ENCODE data around the gene CHCT1.
"Not testable (repeated sequence)": the region's sequence is repeated elsewhere in the genome, so short reads cannot be mapped to it uniquely, and the experiment has no call there.

Gene CHCT1

DNA sequence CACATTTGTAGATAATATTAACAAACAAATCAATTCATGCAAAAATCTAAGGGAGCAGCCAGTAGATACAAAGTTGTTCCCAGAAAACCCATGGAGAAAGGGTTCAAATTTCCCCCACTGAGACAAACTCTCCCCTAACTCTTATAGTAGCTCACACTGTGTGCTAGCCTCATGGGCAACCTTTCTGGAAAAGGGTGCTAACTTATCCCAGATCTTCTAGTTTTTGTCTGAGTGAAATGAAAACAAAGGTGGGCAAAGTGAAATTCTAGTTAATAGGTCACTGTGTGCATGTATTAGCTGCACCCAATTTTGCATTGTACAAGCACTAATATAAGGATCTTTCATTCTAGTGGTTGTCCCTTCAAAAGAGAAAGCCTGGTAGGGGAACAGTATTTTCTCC lies 20.5 kb upstream of the CHCT1 start:
- DNase-seq: no peak

DNA sequence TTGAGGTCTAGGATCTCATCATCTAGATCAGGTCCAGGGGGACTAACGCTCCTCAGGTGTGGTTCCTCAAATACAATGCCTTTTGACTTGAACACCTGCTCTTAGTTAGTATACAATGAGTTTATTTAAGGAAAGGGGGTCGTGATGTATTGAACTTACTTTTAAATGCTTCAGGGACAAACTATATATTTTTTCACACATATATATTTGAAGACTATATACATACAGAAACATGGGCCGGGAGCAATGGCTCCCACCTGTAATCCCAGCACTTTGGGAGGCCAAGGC lies 18.8 kb upstream of the CHCT1 start:
- DNase-seq: no peak

GRCh38 chr17:60403962-60404361 lies 18.3 kb upstream of the CHCT1 start:
- DNase-seq: no peak

DNA sequence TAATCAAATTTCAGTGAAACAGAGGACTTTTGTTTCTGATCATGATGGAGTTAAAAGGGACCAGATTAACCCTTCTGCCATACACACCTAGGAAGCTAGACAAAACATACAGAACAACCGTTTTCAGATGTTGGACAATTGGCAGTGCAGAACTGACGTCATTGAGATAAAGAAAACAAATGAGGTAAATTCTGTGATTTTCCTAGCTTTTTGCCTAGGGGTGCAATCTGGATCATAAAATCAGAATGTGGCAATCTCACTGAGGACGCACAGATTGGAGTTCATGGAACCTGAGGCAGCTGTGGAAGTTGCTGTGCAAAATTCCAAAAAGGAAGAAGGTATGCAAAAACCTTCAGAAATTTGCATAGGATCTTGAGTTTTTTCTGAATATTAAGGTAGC lies 15.4 kb upstream of the CHCT1 start:
- DNase-seq: no peak

- DNase-seq: no peak
These were observed 12.3 kb upstream of the CHCT1 start for GRCh38 chr17:60410001-60410400.

- DNase-seq: no peak
These were observed 9.6 kb upstream of the CHCT1 start for GRCh38 chr17:60412701-60413100.

DNA sequence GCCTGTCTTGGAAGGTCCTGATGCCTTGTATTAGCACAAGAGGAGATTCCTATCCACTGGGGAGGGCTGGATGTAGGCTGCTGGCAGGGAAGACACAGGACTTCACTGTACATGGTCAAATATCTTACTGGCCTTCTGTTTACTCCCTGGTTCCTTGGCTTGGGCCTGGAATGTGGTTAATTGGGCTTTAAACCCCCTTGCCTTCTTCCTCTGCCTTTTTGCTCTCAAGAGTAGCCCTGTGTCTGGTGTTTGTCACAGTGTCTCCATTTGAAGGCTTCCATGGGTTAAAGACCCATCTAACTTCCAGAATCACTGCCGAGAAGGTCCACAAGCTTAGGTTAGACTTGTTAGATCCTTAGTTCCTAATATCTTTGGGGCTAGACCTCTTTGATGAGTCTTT lies 7.1 kb upstream of the CHCT1 start:
- no peak for DNase-seq

DNA sequence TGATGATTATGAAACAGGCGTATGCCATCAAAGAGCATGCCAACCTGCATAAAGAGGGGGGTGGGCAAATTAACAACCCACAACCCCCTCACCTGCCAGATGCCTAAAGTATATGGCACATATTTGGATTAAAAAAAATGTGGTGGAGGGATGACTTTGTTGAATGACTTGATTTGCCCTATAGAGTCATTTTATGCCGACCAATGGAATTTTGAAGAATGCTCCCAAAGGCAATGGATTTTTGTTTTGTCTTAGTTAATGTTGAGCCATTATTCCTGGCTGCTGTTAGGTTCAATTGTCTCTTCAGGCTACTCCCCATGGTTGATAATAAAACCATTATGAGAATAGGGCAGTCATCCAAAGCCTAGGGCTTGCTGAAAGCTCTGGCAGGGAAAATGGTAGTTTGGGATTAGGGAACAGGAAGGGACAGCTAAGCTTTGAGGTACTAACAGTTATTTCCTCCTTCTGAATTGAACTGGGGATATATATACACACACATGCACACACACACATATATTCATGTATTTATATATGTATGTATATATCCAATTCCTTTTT lies 5.8 kb upstream of the CHCT1 start:
- peak in 1 of 2 experiments; percentile 43 for DNase-seq

GRCh38 chr17:60419003-60419402 lies 3.3 kb upstream of the CHCT1 start:
- DNase-seq: not testable (repeated sequence)

DNA sequence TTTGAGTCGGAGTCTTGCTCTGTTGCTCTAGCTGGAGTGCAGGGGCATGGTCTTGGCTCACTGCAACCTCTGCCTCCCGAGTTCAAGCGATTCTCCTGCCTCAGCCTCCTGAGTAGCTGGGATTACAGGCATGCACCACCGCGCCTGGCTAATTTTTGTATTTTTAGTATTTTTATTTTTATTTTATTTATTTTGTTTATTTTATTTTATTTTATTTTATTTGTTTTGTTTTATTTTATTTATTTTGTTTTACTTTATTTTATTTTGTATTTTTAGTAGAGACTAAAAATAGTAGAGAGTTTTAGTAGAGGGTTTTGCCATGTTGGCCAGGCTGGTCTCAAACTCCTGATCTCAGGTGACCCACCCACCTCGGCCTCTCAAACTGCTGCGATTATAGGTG lies 2.4 kb upstream of the CHCT1 start:
- not testable (repeated sequence) for DNase-seq

- DNase-seq: no peak
These were observed 772 bp upstream of the CHCT1 start for GRCh38 chr17:60421273-60422161.

DNA sequence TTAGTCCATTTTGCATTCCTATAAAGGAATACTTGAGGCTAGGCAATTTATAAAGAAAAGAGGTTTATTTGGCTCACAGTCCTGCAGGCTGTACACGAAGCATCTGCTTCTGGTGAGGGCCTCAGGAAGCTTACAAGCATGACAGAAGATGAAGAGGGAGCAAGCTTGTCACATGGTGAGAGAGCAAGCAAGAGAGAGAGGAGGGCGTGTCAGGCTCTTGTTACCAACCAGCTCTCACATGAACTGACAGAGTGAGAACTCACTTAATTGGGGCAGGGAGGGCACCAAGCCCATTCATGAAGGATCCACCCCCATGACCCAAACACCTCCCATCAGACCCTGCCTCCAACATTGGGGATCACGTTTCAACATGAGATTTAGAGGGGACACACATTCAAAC lies 1.6 kb downstream of the CHCT1 start:
- no peak for DNase-seq

DNA sequence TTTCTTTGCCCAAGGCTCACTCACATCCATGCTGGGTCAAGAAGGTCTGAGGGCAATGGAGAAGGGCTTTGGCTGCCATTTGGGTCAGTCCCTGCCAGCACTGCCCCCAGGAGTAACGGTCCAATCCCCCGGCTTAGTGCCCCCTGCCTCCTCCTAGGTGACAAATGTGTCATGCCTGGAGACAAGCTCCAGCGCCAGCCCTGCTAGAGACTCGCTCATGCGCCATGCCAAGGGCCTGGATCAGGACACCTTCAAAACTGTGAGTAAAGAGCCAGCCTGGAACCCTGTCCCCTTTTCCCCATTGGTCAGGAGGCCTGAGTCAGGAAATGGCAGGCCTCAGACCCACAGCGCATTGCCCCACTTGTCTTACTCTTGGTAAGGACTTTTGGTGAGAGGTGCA lies 3.3 kb downstream of the CHCT1 start:
- no peak for DNase-seq

DNA sequence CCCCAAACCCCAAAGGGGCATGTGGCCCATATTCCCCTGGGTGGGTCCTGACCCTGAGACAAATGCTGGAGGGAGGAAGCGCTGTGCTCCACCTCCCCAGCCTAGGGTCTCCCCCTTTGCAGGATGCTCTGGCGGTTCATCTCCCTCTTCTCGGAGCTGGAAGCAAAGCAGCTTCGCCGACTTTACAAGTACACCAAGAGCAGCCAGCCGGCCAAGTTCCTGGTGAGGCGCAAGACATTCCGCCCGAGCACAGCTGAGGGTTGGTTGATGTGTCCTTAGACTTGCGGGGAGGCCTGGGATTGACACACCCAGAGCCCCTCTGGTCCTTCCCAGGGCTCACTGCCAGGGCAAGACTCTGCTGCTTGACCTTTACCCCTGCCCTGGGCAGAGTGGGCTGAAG lies 4.3 kb downstream of the CHCT1 start:
- DNase-seq: no peak

DNA sequence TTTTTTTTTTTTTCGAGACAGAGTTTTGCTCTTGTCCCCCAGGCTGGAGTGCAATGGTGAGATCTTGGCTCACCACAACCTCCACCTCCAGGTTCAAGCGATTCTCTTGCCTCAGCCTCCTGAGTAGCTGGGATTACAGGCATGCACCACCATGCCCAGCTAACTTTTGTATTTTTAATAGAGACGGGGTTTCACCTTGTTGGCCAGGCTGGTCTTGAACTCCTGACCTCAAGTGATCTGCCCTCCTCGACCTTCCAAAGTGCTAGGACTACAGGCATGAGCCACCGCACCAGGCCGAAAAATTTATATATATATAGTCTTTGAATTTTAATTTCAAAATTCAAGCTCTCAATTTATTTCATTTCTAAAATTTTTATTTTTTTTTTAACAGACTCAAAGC lies 6.2 kb downstream of the CHCT1 start:
- not testable (repeated sequence) for DNase-seq

- not testable (repeated sequence) for DNase-seq
These were observed 8.3 kb downstream of the CHCT1 start for GRCh38 chr17:60430561-60430960.

DNA sequence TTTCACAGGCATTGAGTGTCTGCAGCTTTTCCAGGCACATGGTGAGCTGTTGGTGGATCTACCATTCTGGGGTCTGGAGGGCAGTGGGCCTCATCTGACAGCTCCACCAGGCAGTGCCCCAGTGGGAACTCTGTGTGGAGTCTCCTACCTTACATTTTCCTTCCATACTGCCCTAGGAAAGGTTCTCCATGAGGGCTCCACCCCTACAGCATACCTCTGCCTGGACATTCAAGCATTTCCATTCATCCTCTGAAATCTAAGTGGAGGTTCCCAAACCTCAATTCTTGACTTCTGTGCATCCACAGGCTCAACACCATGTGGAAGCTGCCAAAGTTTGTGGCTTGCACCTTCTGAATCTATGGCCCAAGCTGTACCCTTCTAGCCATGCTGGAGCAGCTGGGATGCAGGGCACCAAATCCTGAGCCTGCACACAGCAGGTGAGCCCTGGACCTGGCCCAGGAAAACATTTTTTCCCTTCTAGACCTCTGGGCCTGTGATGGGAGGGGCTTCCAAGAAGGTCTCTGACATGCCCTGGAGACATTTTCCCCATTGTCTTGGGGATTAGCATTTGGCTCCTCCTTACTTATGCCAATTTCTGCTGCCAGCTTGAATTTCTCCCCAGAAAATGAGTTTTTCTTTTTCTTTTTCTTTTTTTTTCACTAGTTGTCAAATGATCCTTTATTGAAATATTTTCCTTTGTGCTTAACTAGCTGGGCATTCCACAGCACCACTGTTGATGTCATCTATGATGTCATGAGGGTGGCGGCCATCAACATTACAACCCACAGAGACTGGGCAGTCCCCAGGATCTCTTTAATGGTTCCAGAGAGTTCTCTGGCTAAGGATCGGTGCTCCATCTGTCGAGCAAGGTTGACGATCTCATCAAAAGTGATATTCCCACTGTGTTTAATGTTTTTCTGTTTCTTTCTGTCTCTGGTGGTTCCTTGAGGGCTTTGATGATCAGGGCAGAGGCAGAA lies 11.0 kb downstream of the CHCT1 start:
- DNase-seq: not testable (repeated sequence)

DNA sequence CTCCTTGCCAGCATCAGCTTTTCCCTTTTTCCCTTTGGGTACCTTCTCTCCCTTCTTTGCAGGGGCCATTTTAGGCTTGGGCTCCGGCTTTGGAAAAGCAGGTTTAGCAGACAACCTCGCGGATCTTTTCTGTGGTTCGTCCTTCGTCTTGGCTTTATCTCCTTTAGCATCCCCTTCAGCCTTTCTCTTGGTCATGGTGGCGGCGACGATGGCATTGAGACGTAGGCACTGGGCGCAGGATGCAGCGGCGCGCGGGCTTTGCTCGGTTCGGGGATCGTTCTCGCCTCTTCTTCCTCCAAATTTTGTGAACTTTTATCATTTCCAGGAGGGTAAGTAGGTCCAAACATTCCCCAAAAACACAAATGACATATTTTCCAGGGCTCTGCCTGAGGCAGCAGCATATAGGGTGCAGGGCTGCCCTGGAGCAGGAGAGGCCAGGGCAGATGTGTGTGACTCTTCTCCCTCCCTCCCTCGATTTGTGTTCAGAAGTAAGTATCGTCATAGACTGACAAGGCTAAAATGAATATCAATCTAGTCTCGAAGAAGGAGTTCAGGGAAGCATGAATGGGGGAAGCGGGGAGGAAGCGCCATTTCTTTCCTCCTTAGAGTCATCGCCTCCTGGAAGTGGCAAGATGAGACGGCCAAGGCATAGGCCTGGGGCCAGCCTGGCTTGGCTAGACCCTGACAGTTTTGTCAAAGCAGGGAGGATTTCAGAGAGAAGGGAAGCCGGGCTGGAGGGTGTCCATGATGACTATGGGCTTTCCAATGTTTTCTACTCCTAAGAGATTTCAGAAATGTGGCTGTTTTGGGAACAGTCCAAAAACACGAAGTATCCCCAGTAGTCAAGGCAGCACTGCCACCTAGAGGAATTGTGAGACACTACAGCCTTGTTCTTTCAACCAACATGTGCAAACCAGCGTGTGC lies 13.2 kb downstream of the CHCT1 start:
- peak; percentile 87 to 91 for DNase-seq

DNA sequence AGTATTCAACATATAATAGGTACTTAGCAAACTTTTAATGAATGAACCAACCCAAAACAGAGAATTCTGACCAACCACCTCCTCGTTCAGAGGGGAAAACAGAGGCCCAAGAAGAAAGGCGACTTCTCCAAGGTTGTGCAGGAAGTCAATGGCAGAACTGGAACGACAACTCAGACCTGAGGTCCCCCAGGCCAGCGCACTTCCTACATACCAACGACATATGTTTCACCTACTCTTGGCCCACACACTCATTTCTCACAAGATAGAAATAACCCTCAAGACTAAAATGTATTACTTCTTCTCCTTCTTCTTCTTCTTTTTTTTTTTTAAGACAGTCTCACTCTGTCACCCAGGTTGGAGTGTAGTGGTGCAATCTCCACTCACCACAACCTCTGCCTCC lies 14.4 kb downstream of the CHCT1 start:
- no peak for DNase-seq

- DNase-seq: no peak
These were observed 17.2 kb downstream of the CHCT1 start for GRCh38 chr17:60439501-60439900.

DNA sequence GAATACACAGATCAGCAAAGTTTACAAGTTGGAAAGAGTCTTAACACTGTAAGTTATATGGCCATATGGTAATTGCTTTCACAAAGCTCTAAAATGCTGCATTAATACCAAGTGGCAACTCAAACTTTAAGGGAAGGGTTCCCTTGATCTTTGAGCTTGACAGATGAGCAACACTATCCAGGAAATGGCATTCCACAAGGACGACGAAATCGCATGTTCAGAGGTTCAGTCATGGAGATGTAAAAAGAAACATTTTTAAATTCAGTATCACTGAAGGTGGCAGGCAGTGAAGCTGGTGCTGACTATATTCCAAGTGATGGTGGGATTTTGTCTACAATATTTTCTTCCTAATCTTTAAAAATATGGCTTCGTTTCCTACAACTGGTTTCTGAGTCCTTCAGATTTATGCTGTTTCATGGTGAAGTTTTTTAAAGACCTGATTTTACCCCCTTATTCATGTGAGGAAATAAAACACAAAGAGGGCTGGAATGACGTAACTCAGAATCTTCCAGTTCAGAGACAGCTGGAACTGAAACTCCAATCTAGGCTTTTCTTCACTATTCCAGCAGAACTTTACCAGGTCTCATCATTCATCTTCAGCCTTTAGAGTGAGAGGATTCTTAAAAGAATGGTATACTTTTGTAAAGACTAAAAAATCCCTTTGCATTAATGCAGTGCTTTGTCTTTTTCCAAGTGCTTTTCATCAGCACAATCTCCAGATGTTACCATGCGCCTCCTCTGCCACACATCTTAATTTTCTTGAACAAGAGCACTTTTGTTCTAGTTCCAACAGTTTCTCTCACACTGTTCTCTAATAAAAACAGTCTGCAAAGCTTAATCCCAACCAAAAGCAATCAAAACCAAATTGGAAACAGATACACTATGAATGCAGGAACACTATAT lies 20.2 kb downstream of the CHCT1 start:
- no peak for DNase-seq

Measured in NCI-H2081 (cell line).